ENCODE data around the gene FAM50A. TPM values are rescaled to one million over a fixed set of nuclear protein-coding genes. Genes with fewer than 3 reads are reported as not detected.

Gene FAM50A
- total RNA-seq, 1 donor from 2014 or later, result 52.4 TPM

DNA sequence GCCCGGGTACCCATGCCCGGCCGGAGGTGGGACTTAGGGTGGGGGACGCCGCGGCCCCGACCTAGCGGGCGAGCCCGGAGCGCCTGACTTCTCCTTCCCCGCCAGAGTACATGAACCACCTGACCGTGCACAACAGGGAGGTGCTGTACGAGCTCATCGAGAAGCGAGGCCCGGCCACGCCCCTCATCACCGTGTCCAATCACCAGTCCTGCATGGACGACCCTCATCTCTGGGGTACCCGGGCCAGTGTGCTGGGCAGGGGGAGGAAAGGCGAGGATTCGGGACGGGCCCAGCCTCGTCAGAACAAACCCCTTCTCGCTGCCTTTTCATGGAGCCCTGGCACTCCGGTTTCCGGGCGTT lies 32.0 kb upstream of the FAM50A start:
- Histone ChIP-seq H3K27me3 (no peaks in the 10 kb centered on the region), H3K9me3 (no peaks in the 10 kb centered on the region), H3K27ac (peak overlapping the region; percentile 89 to 91), H3K36me3 (peaks cover 0 to 3% of the 10 kb centered on the region in 2 donors), H3K4me1 (peaks cover 0 to 9% of the 10 kb centered on the region in 2 donors), H3K4me3 (peak overlapping the region; percentile 60 to 82)
- TF ChIP-seq, protein P1, sequence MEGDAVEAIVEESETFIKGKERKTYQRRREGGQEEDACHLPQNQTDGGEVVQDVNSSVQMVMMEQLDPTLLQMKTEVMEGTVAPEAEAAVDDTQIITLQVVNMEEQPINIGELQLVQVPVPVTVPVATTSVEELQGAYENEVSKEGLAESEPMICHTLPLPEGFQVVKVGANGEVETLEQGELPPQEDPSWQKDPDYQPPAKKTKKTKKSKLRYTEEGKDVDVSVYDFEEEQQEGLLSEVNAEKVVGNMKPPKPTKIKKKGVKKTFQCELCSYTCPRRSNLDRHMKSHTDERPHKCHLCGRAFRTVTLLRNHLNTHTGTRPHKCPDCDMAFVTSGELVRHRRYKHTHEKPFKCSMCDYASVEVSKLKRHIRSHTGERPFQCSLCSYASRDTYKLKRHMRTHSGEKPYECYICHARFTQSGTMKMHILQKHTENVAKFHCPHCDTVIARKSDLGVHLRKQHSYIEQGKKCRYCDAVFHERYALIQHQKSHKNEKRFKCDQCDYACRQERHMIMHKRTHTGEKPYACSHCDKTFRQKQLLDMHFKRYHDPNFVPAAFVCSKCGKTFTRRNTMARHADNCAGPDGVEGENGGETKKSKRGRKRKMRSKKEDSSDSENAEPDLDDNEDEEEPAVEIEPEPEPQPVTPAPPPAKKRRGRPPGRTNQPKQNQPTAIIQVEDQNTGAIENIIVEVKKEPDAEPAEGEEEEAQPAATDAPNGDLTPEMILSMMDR (IDR thresholded peaks at IDR 0.05), result no peak
- DNase-seq (ENCODE audit: low spot score in 2 of 2), result peak in 1 of 2 donors; percentile 79
- intact Hi-C loops (cut with DNase I), result loop anchor here (1.0 to 5.0 kb wide), 2 partner anchors 16 to 65 kb away; partner anchors contain the start of genes ATP6AP1 and LAGE3

DNA sequence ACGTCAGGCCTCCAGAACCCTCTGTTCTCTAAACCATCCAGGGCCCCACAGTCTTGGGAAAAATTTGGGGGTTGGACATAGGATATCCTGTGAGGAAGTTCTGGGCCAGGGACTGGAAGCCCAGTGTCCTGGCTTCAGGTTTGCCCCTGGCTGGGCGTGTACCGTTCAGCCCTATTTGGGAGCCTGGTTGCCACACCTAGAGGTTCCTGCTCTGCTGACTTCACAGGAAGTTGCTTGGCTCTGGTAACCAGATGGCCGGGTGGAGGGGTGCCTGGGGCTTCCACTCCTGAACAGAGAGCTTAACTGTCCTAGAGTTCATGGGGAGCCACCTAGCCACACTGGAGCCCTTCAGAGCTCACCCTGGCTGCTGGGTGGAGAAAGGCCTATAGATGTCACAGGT lies 31.5 kb upstream of the FAM50A start:
- TF ChIP-seq, protein P1 (IDR thresholded peaks at IDR 0.05), result no peak
- peak overlapping the region; percentile 89 to 91 for H3K27ac ChIP-seq
- DNase-seq (ENCODE audit: low spot score in 2 of 2), result peak in 1 of 2 donors; percentile 73
- peaks cover 0 to 3% of the 10 kb centered on the region in 2 donors for H3K36me3 ChIP-seq
- H3K27me3 ChIP-seq, result no peaks in the 10 kb centered on the region
- H3K4me1 ChIP-seq, result peaks cover 0 to 9% of the 10 kb centered on the region in 2 donors
- no peaks in the 10 kb centered on the region for H3K9me3 ChIP-seq
- intact Hi-C loops (cut with DNase I), result loop anchor here (1.0 to 5.0 kb wide), 2 partner anchors 16 to 65 kb away; partner anchors contain the start of genes ATP6AP1 and LAGE3
- peak overlapping the region; percentile 60 to 82 for H3K4me3 ChIP-seq

DNA sequence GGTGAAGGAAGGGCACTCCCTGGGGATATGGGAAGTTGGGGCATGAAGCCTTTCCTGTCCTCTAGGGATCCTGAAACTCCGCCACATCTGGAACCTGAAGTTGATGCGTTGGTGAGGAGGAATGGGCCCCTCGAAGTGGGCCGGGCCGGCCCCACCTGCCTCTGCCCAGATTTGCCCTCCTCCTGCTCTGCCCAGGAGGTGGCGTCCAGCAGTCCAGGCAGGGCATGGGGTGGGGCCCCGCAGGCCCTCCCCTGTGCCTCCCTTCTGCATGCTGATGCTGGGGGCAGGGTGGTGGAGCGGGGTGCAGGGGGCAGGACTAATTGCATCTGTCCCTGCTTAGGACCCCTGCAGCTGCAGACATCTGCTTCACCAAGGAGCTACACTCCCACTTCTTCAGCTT lies 30.8 kb upstream of the FAM50A start:
- TF ChIP-seq, protein P1 (IDR thresholded peaks at IDR 0.05), result no peak
- DNase-seq (ENCODE audit: low spot score in 2 of 2), result no peak
- intact Hi-C loops (cut with DNase I), result loop anchor here (5.0 kb wide), 1 partner anchor 64 kb away; the partner anchor contains the start of gene LAGE3
- Histone ChIP-seq H3K27me3 (no peaks in the 10 kb centered on the region), H3K9me3 (no peaks in the 10 kb centered on the region), H3K4me1 (peaks cover 0 to 7% of the 10 kb centered on the region in 2 donors), H3K27ac (peak overlapping the region in 1 of 2 donors; percentile 91), H3K36me3 (peaks cover 0 to 3% of the 10 kb centered on the region in 2 donors), H3K4me3 (no peak overlapping the region)

DNA sequence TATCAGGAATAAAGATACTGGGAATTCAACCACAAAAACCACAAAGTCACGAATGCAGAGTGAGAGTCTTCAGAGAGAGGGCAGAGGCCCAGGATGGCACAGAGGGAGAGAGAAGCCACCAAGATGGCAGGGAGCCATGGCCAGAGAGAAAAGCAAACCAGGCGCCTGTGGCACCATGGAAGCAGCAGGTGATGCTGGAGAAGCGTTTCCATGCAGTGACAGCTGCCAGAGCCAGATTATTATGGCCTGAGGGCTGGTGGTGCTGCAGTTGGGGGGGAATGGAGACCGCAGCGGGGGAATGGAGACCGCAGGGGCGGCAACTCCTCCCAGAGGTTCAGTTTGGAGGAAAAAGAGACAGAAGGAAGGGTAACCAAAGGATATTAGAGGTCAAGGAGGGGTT lies 26.8 kb upstream of the FAM50A start:
- H3K4me3 ChIP-seq, result no peak overlapping the region
- H3K36me3 ChIP-seq, result peaks cover 0 to 3% of the 10 kb centered on the region in 2 donors
- H3K9me3 ChIP-seq, result no peaks in the 10 kb centered on the region
- DNase-seq (ENCODE audit: low spot score in 2 of 2), result no peak
- TF ChIP-seq, protein P1 (IDR thresholded peaks at IDR 0.05), result no peak
- H3K27me3 ChIP-seq, result no peaks in the 10 kb centered on the region
- intact Hi-C loops (cut with DNase I), result no loop called here
- no peak overlapping the region for H3K27ac ChIP-seq
- no peaks in the 10 kb centered on the region for H3K4me1 ChIP-seq

DNA sequence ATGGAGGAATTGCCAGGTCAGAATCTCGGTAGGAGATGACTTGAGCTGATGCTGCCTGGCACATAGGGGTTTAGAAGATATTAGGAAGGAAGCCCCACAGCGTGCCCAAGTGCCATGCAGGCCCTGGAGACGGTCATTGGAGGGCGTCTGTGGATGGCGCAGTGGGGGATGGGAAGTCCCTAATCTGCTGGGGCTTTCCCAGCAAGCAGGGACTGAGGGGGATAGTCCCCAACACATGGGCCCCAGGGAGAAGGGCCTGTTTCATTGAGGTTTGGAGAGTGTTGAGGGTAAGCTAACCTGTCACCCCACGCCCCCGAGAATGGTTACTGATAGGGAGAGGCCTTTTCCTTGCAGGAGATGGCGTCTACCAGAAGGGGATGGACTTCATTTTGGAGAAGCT lies 24.8 kb upstream of the FAM50A start:
- peaks cover 0 to under 1% of the 10 kb centered on the region in 2 donors for H3K36me3 ChIP-seq
- TF ChIP-seq, protein P1 (IDR thresholded peaks at IDR 0.05), result no peak
- no peaks in the 10 kb centered on the region for H3K9me3 ChIP-seq
- H3K4me3 ChIP-seq, result no peak overlapping the region
- no peaks in the 10 kb centered on the region for H3K27me3 ChIP-seq
- H3K4me1 ChIP-seq, result no peaks in the 10 kb centered on the region
- intact Hi-C loops (cut with DNase I), result no loop called here
- H3K27ac ChIP-seq, result no peak overlapping the region
- no peak for DNase-seq (ENCODE audit: low spot score in 2 of 2)

All from ascending aorta (tissue), 2 donors.